ENCODE results near the gene MANEA.
"Not testable (repeated sequence)": the region's sequence is repeated elsewhere in the genome, so short reads cannot be mapped to it uniquely, and the experiment has no call there.

Gene MANEA, protein sequence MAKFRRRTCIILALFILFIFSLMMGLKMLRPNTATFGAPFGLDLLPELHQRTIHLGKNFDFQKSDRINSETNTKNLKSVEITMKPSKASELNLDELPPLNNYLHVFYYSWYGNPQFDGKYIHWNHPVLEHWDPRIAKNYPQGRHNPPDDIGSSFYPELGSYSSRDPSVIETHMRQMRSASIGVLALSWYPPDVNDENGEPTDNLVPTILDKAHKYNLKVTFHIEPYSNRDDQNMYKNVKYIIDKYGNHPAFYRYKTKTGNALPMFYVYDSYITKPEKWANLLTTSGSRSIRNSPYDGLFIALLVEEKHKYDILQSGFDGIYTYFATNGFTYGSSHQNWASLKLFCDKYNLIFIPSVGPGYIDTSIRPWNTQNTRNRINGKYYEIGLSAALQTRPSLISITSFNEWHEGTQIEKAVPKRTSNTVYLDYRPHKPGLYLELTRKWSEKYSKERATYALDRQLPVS

GRCh38 chr6:95577304-95578105 is at the start of gene MANEA:
MANEA (plus strand) TSS chr6:95577535; CDS start chr6:95586440, 8,905 bp downstream.
- peak; percentile 73 to 75 for DNase-seq

DNA sequence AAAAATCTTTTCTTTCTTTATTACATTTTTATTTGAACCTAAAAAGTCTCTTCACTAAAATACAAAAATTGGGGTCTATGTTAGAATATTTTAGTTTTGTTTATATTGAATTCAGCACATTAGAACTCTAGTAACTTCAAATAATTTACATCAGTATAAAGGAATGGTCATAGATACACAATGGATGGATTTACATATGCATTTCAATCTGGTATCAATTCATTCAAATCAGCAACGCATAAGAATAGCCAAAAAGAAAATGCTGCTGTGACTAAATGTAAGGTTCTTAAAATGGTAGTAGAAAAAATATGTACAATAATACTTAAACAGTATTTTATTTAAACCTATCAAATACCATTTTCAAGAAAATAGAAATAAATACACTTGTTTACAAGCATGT is 47.6 kb upstream of the MANEA start:
- DNase-seq, result no peak

DNA sequence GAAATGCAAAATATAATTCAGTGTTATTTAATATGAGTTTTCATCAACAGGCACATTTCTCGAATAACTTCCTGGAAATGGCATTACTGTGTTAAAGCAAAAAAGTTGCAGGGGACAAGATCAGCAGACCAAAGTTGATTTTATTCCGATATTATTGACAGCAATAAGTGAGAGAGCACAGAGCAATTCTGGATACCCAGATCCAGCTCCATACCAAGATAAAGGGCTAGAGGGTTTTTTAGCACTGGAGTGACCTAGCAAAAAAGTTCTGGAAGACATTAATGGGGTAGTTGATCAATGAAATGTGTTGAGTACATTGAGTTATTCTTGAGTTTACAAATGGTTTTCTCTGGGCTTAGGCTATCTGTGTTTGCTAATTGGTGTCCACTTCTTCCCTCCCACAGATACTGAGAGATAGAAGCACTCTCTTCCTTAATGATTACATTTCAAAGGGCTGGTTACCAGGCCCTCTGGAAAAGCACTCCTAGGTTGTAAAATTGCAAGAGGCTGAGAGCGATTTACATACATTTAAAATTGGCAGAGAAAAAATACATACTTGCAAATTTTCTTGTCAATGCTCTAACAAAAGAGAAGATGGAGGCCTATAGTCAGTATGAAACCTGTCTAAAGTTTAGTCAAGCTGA is 47.0 kb upstream of the MANEA start:
- DNase-seq, result no peak

GRCh38 chr6:95543798-95544197 is 33.5 kb upstream of the MANEA start:
- no peak for DNase-seq

GRCh38 chr6:95544517-95545225 is 32.7 kb upstream of the MANEA start:
- DNase-seq, result no peak

GRCh38 chr6:95545226-95545625 is 32.1 kb upstream of the MANEA start:
- no peak for DNase-seq

DNA sequence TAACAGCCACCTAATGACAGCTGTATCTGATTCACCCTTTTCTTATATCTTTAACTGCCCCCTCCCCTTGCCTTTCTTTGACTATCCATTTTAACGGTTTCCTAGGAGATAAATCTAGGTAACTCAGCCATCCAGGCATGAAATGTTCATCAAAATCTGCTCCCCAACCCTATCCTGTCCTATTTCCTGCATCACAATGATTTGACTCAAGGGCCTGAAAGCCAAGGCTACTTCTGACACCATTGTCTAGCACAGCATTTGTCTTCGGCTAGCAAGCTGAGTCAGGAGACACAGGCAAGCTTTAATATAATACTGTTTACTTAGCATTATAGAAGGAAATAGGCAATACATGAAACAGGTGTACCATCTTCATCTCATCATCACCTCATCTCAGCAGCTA is 31.6 kb upstream of the MANEA start:
- no peak for DNase-seq

GRCh38 chr6:95546148-95546547 is 31.2 kb upstream of the MANEA start:
- DNase-seq, result no peak

DNA sequence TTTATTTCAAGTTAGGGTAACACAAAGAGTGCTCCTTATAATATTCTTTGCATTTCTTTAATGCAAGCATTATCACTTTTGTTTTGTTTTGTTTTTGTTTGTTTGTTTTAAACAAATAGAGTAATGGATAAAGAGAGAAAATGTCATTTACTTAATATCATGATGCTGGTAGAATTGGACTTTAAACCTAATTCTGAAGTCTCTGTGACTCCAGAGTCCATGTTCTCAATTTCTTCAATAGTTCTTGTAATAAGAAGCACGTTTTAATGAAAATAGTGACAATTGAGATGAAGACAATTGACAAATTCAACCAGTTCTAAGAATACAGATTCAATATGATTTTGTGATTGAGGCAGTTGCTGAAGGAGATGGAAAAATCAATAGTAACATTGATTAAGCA is 30.3 kb upstream of the MANEA start:
- no peak for DNase-seq

DNA sequence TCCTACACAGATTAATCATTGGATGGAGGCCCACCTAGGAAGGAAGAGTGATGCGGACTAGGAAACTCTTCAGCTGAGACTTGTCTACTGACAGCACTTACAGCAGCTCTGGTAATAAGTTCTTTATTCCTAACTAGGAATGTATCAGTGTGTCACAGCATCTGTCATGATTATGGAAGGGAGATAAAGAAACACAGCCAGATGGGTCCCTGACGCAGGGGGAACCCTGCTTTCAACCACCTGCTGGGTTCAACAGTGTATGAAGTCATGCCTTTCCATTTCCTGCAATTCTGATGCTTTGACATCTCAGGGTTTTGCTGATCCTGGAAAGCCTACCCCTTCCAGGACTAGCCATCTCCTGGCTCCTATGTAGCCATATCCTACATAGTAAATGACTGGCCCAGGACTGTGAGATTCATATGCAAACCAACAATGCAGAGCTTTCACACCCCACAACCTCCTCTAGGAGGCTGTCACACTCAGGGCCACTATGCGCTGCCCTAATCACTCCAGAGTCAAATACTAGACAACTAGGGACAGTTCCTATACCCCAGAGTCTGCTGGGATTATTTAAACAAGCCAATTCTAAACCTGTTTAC is 29.0 kb upstream of the MANEA start:
- DNase-seq, result no peak

DNA sequence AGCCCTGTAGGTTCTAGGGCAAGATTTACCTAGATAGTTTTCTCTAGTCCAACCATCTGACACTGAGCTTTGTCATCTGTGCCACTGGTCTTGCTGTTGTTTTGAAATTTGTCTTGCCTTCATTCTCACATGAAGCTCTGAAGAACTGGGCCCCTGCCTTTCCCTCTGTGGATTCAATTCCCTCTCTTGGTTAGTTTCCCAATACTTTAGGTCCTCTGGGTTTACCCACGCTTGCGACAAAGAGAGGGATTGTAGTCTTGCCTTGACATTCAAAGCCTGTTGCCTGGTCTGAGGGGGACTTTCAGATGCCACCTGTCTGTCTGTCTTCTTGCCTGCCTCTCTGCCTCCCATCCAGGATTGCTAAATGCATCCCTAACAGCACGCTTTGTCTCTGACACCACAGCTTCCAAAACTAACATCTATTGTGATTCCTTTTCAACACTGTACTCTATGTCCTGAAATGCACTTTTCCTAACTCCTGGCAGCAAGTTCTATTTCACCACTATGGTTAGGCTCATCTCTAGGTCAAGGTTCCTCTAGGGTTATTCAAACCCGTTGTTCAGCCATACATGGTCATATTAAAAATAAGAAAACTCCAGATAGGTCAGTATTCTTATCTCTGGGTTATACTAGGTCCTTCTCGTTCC is 25.5 kb upstream of the MANEA start:
- DNase-seq, result no peak

DNA sequence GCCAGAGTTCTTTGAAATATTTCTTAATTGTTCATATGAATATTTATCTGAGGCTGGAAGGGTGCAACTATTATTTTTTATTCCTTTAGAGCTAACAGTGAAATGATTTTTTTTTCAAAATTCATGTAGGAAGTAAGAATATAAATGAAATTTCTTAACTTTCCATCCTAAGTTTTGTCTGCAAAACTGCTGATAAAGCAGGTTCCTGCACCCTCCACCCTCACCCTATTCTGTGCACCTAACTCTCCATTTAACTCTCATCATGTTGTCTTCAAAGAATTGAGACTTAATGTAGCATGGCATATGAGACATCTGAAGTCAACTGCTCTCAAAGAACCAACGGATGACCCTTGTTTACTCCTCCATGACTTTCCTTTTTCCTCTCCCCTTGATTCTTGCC is 23.5 kb upstream of the MANEA start:
- DNase-seq, result no peak

DNA sequence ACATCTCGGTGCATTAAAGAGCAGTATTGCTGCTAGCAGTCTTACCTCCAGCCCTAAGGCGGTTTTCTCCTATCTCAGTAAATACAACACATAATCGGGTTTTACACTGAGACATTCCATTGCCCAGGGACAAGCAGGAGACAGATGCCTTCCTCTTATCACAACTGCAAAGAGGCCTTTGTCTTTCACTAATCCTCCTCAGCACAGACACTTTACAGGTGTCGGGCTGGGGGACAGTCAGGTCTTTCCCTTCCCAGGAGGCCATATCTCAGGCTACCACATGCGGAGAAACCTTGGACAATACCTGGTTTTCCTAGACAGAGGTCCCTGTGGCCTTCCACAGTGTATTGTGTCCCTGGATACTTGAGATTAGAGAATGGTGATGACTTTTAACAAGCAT is 16.4 kb upstream of the MANEA start:
- DNase-seq, result not testable (repeated sequence)

GRCh38 chr6:95569560-95569959 is 7.8 kb upstream of the MANEA start:
- no peak for DNase-seq

GRCh38 chr6:95572098-95572497 is 5.2 kb upstream of the MANEA start:
- DNase-seq, result no peak

DNA sequence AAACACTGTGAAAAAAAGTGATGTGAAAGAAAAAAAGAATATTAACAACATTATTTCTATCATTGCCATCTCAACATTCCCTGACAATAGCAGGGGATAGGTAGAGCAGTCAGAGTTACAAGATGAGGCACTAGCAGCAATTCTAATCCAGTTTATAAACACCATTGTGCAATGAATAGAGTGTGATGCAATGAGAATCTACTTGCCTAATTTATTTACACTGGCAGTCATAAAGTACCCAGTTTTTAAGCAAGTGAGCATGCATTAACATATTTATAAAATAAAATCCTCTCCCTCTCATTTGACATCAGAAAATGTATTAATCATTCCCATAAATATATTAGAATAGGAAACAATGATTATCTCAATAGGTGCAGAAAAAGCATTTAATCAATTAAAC is 2.5 kb upstream of the MANEA start:
- DNase-seq, result no peak

DNA sequence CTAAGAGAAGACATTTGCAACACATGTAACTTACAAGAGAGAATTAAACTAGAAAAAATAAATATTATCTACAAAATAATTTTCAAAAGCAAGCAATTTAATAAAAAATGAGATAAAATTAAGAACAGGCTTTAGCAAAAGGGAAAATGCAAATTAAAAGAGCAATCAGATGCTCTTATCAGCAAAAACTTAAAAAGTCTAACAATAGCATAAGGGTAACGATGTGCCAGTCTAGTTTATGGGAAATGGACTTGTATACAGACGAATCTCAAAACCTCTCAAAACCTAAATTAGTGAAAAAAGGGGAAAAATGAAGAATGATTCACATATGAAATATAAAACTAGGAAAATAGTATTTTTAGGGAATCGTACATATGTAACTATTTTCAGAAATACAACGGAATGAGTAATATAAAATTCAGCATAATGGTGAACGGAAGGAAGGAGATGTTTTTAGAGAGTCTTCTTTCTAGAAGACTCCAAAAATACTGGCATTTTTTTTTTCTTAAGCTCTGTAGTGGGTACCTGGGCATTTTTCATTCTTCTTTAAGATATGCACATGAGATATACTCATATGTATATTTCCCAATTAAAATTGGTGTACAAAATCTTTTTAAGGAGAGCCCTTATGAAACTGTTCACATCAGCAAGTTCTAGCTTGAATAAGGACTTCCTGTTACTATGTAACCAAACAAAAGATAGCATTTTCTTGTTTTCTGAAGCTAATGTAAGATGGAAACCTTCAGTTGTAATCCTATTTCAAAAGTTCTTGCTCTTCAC is 927 bp upstream of the MANEA start:
- DNase-seq, result no peak

- DNase-seq, result no peak
These were observed 384 bp upstream of the MANEA start for GRCh38 chr6:95576998-95577303.

DNA sequence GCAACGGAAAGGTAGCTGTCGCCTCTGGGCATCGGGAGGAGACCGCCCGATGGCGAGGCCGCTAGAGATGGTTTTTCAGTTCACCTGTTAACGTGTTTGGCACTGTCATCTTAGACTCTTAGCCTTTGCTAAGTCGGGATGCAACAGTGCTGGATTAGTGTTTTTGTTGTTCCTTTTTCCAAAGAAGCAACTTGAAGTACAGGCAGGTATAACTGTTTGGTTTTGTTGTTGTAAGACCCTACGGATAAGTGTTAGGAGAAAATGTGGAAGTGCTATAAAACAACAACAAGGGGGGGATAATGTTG is 723 bp downstream of the MANEA start:
- DNase-seq, result no peak

GRCh38 chr6:95581073-95581472 is 3.7 kb downstream of the MANEA start:
- DNase-seq, result no peak

GRCh38 chr6:95584226-95584625 is 6.9 kb downstream of the MANEA start:
- DNase-seq, result not testable (repeated sequence)

- DNase-seq, result no peak
These were observed 10.7 kb downstream of the MANEA start for GRCh38 chr6:95587989-95588388.
